Measurements from ENCODE around the gene CDC73.
A peak's percentile ranks its signal among the peaks of the same experiment; 100 is the strongest.
"Not testable (repeated sequence)": the region's sequence is repeated elsewhere in the genome, so short reads cannot be mapped to it uniquely, and the experiment has no call there.

Gene CDC73

GRCh38 chr1:193234530-193234929, 112.7 kb downstream of the CDC73 start:
- no peak for DNase-seq (ENCODE audit: low spot score)

GRCh38 chr1:193237381-193237978, 115.6 kb downstream of the CDC73 start:
- DNase-seq (ENCODE audit: low spot score), result no peak

- no peak for DNase-seq (ENCODE audit: low spot score)
These were observed 118.8 kb downstream of the CDC73 start for GRCh38 chr1:193240609-193241008.

GRCh38 chr1:193241132-193241827, 119.4 kb downstream of the CDC73 start:
- no peak for DNase-seq (ENCODE audit: low spot score)

GRCh38 chr1:193242000-193242399, 120.2 kb downstream of the CDC73 start:
- no peak for DNase-seq (ENCODE audit: low spot score)

- no peak for DNase-seq (ENCODE audit: low spot score)
These were observed 127.4 kb downstream of the CDC73 start for GRCh38 chr1:193249187-193249586.

GRCh38 chr1:193251950-193252349, 130.1 kb downstream of the CDC73 start:
- DNase-seq (ENCODE audit: low spot score), result no peak

- DNase-seq (ENCODE audit: low spot score), result no peak
These were observed 134.2 kb downstream of the CDC73 start for GRCh38 chr1:193256019-193256418.

GRCh38 chr1:193259636-193260035, 137.8 kb downstream of the CDC73 start:
- no peak for DNase-seq (ENCODE audit: low spot score)

GRCh38 chr1:193260056-193260745, 138.4 kb downstream of the CDC73 start:
- DNase-seq (ENCODE audit: low spot score), result no peak

- no peak for DNase-seq (ENCODE audit: low spot score)
These were observed 139.1 kb downstream of the CDC73 start for GRCh38 chr1:193260896-193261295.

GRCh38 chr1:193262661-193263060, 140.8 kb downstream of the CDC73 start:
- no peak for DNase-seq (ENCODE audit: low spot score)

GRCh38 chr1:193264313-193265065, 142.7 kb downstream of the CDC73 start:
- peak; percentile 10 for DNase-seq (ENCODE audit: low spot score)

- no peak for DNase-seq (ENCODE audit: low spot score)
These were observed 143.9 kb downstream of the CDC73 start for GRCh38 chr1:193265716-193266115.

- not testable (repeated sequence) for DNase-seq (ENCODE audit: low spot score)
These were observed 145.0 kb downstream of the CDC73 start for GRCh38 chr1:193266794-193267193.

GRCh38 chr1:193270996-193271395, 149.2 kb downstream of the CDC73 start:
- no peak for DNase-seq (ENCODE audit: low spot score)

- DNase-seq (ENCODE audit: low spot score), result no peak
These were observed 153.9 kb downstream of the CDC73 start for GRCh38 chr1:193275773-193276172.

- DNase-seq (ENCODE audit: low spot score), result no peak
These were observed 157.1 kb downstream of the CDC73 start for GRCh38 chr1:193278968-193279367.

GRCh38 chr1:193281894-193282293, 160.1 kb downstream of the CDC73 start:
- no peak for DNase-seq (ENCODE audit: low spot score)

- DNase-seq (ENCODE audit: low spot score), result peak; percentile 30
These were observed 161.2 kb downstream of the CDC73 start for GRCh38 chr1:193283016-193283415.

- DNase-seq (ENCODE audit: low spot score), result no peak
These were observed 162.4 kb downstream of the CDC73 start for GRCh38 chr1:193284219-193284618.

- no peak for DNase-seq (ENCODE audit: low spot score)
These were observed 163.8 kb downstream of the CDC73 start for GRCh38 chr1:193285641-193286040.

All from GM03348 (cell line).